ENCODE results near the gene DAAM1. TPM values are rescaled to one million over a fixed set of nuclear protein-coding genes. Genes with fewer than 3 reads are reported as not detected.
A peak's percentile ranks its signal among the peaks of the same experiment; 100 is the strongest.

The DAAM1 gene
- total and polyA plus RNA-seq, 12 donors, result 22.8 to 102 (median 75.2) TPM

DNA sequence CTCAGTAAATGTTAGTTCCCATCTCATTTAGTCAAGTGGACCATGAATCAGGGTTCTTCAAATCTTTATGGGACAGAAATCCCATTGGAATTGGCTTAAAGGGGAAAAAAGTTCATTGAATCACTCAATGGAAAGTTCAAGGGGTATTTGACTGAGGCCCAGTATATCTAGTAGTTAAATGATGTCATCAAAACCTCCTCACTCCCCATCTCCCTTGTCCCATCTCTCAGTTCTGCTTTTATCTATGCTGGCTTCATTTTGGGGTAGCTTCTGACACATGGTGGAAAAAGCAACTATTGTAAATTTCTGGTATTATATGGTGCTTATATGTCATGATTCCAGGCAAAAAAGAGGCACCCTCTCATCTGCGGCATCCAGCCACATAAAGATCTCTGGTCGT lies 51.9 kb downstream of the DAAM1 start:
- TF ChIP-seq CTCF (IDR thresholded peaks at IDR 0.05), result no peak
- Histone ChIP-seq H3K27ac (no peak overlapping the region), H3K27me3 (no peaks in the 10 kb centered on the region), H3K4me1 (peaks cover 0 to 91% (median 47%) of the 10 kb centered on the region in 9 donors), H3K9me3 (no peaks in the 10 kb centered on the region), H3K4me3 (no peak overlapping the region), H3K36me3 (no peaks in the 10 kb centered on the region)
- DNase-seq, result no peak
- ATAC-seq, result no peak
- intact Hi-C loops (cut with DNase I), result loop anchor here in 1 of 10 donors (10.0 kb wide), 1 partner anchor 46 kb away; no protein-coding TSS in a partner anchor
- WGBS, 2 donors, result 100% methylated on average over 2 of the region's 2 CpGs

DNA sequence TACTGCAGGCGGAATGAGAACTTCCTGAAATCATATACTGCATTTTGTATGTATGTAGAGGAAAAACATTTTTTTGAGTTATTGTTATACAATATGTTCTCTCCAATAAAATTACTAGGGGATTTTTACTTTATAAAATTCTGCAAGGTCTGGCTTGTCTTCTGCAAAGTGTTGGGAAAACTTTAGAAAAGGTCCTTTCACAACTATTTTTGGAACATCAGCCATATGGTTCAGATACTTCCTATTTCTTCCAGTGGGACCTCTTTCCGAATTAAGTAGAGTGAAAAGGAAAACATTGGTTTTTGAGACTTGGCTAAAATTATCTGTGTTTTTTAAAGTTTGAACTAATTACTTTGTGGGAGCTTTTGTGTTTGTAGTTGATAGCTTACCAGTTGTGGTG lies 52.7 kb downstream of the DAAM1 start:
- ATAC-seq (no peak), DNase-seq (no peak)
- TF ChIP-seq CTCF (IDR thresholded peaks at IDR 0.05), result no peak
- WGBS, 2 donors, result 63 to 73% methylated on average over 2 of the region's 2 CpGs
- peak overlapping the region in 5 of 10 donors; percentile 10 to 52 (median 42) for H3K27ac ChIP-seq
- H3K27me3 ChIP-seq, result no peaks in the 10 kb centered on the region
- intact Hi-C loops (cut with DNase I), result loop anchor here in 1 of 10 donors (10.0 kb wide), 1 partner anchor 46 kb away; no protein-coding TSS in a partner anchor
- peaks cover 0 to 91% (median 47%) of the 10 kb centered on the region in 9 donors for H3K4me1 ChIP-seq
- H3K4me3 ChIP-seq, result no peak overlapping the region
- no peaks in the 10 kb centered on the region for H3K9me3 ChIP-seq
- no peaks in the 10 kb centered on the region for H3K36me3 ChIP-seq

DNA sequence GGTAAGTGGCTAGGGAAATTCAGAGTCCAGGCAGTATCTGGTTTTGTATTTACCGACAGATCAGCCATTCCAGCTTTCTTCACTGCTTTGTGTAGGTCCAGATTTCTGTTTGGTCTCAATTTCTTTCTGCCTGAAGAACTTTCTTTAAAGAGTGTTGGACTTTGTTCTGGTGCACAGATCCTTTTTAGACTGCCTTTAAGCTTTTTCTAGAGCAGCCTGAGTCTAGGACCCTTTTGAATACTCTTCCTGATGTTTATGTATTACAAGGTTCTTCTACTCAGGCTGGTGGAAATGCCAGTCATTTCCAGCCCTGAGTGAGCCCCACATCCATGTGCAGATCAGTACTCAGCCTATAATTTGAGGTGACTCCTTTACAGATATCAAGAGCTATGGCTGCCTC lies 54.7 kb downstream of the DAAM1 start:
- ATAC-seq (no peak), DNase-seq (no peak)
- Histone ChIP-seq H3K4me3 (no peak overlapping the region), H3K27me3 (no peaks in the 10 kb centered on the region), H3K9me3 (no peaks in the 10 kb centered on the region), H3K36me3 (no peaks in the 10 kb centered on the region), H3K27ac (no peak overlapping the region), H3K4me1 (peaks cover 0 to 82% (median 35%) of the 10 kb centered on the region in 9 donors)
- intact Hi-C loops (cut with DNase I), result loop anchor here in 1 of 10 donors (10.0 kb wide), 1 partner anchor 48 kb away; no protein-coding TSS in a partner anchor
- no peak for TF ChIP-seq CTCF (IDR thresholded peaks at IDR 0.05)
- 57 to 64% methylated on average over 1 of the region's 1 CpG for WGBS, 2 donors

- Histone ChIP-seq H3K4me1 (peaks cover 0 to 83% (median 33%) of the 10 kb centered on the region in 9 donors), H3K4me3 (no peak overlapping the region), H3K9me3 (no peaks in the 10 kb centered on the region), H3K36me3 (no peaks in the 10 kb centered on the region), H3K27me3 (no peaks in the 10 kb centered on the region), H3K27ac (no peak overlapping the region)
- DNase-seq (no peak), ATAC-seq (peak in 2 of 8 donors; percentile 23 to 44)
- intact Hi-C loops (cut with DNase I), result loop anchor here in 1 of 10 donors (10.0 kb wide), 1 partner anchor 50 kb away; no protein-coding TSS in a partner anchor
- WGBS, 2 donors, result 39 to 71% methylated on average over 2 of the region's 2 CpGs
- TF ChIP-seq CTCF (IDR thresholded peaks at IDR 0.05), result no peak
Measured at GRCh38 chr14:59244581-59244980, 56.1 kb downstream of the DAAM1 start.
